ENCODE measurements around the gene KIAA0232.
"Not testable (repeated sequence)": the region's sequence is repeated elsewhere in the genome, so short reads cannot be mapped to it uniquely, and the experiment has no call there.

KIAA0232 gene

DNA sequence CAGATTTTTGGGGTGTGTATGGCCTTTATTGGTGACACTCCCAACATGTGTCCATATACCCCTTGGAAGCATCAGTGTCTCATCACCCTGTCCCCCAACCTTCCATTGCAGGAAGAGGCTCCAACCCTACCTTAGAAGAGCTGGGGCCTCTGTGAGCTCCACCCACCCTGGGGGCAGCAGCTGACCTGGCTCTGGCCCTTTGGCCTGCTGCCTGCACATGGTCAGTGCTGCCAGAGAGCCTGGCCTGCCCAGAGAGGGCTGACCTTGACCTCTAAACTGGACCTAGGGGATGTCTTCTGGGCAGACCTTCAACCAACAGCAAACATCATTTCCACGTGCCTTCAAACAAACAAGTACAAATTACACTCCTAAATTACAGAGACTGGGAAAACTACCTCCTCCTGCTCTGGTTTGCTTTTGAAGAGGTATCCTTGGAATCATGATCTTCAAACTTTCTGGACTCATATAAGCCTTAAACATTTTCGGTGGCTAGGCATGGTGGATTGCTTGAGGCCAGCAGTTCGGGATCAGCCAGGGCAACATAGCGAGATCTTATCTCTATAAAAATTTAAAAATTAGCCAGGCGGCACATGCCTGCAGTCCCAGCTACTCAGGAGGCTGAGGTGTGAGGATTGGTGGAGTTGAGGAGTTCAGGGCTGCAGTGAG is 27.3 kb upstream of the KIAA0232 start:
- DNase-seq, result no peak

DNA sequence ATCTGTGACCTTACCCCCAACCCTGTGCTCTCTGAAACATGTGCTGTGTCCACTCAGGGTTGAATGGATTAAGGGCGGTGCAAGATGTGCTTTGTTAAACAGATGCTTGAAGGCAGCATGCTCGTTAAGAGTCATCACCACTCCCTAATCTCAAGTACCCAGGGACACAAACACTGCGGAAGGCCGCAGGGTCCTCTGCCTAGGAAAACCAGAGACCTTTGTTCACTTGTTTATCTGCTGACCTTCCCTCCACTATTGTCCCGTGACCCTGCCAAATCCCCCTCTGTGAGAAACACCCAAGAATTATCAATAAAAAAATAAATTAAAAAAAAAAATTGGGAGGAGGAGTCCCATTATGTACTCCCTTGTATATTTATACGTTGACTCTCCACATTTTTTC is 26.2 kb upstream of the KIAA0232 start:
- DNase-seq, result not testable (repeated sequence)

DNA sequence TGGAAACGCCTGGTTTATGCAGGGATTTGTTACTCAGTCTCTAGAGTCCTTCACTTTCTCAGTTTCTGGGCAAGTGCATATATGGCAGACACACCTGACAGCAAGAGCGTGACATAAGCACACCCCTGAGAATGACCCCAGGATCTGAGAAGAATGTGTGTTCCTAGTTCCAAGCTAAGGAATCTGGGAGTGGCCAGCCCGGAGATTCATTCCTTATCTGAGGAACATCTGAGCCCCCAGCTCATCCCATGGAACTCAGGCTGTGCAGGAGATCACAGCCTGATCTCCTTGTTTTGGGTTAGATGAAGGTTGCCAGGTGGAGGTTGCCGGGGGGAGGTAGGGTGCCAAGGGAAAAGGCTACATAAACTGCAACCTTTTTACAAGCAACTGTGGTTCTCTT is 23.8 kb upstream of the KIAA0232 start:
- no peak for DNase-seq

DNA sequence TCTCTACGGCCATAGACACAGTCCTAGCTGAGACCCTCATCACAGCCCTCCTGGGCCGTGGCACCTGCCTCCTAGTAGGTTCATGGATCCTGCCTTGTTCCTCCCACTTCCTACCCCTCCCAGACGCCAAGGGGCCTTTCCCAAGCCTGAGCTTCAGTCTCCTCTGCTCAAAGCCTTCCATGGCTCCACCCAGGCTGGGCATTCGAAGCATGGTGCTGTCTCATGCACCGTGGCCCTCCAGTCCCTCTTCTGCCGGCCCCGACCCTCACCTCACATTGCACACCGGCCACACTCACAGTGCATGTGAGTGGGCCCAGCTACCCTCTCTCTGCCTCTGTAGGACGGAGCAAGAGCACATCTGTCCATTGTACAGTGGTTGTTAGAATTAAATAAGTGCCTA is 21.7 kb upstream of the KIAA0232 start:
- DNase-seq, result no peak

DNA sequence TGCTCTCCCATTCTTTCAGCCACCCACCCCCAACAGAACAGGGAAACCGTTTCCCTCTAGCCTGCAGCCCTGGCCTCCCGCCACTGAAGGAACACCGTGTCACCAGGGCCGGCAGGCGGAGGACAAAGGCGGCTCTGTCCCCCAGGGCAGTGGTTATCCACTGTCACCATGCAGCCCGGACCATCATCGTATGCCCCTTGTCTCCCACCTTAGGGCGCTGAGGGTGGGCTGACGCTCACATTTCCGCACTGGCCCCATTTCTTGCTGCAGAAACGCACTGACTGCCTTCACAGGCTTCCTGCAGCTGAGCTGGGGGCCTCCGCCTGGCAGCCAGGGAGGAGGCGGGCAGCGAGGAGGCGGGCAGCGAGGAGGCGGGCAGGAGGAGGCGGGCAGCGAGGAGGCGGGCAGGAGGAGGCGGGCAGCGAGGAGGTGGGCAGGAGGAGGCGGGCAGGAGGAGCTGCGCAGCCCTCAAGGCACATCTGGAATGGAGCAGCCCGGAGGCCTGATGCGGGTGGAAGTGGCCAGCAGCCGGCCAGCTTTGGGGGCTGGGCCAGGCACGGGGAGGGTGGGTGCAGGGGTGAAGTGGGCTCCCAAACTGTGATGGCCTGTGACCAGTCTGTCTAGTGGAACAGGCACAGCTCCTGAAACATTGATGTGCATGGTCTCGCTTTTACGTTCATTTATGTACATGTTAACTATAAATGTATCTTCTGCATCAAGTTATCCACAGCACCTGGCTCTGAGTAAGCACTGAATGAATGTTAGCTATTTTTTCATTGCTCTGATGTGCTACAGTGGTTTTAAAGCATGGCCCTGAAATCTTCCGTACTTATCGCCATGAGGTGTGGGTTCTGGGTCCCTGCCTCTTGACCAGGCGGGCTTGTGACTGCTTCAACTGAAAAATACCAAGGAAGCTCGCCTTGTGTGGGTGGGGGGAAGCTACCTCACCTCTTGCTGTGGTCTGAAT is 20.6 kb upstream of the KIAA0232 start:
- DNase-seq, result no peak

DNA sequence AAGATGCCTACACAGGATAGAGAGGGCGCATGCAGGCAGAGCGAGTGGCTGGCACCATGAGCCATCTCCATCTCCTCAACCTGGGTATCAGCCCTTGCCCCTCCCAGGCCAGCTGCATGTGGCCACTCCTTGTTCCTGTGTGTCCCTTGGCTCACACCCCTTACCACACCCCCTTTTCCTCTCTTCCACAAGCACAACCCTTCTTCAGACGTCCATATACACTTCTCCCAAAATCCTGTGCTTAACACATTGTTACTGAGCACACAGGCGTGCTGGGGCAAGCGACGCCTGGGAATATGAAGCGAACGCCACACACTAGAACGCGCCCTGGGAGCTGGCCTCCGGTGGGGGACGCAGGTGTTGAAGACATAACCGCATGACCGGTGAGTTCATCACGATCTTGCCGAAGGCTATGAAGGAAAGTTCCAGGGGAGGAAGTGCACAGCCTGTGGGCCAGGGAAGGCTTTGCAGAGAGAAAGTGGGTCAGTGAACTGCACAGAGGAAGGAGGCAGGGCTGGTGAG is 19.1 kb upstream of the KIAA0232 start:
- DNase-seq, result no peak

DNA sequence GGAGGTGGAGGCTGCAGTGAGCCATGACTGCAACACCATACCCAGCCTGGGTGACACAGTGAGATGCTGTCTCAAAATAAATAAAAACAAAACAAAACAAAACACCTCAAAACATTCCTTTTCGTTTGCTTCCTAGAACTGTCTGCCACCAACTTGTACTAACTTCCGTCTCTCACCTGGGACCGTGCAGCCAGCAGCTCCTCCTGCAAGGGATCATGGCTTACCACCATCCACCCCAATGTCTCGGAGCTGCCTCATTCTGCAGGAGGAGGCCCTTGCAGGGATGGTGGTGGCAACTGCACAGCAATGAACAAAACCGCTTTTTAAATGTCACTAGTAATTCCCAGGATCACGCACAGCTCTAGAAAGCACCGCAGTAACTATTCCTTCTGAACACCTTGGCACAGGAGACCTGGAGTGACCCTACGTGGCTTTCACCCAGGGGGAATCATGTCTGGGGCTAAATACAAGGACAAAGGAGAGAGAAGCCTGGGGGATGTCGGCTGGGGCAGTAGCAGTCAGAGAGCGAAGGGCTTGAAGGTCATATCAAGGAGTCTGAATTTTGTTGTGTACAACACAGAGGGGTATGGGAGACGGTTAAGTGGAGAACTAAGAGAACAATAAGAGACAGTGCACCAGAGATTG is 17.4 kb upstream of the KIAA0232 start:
- DNase-seq, result no peak

DNA sequence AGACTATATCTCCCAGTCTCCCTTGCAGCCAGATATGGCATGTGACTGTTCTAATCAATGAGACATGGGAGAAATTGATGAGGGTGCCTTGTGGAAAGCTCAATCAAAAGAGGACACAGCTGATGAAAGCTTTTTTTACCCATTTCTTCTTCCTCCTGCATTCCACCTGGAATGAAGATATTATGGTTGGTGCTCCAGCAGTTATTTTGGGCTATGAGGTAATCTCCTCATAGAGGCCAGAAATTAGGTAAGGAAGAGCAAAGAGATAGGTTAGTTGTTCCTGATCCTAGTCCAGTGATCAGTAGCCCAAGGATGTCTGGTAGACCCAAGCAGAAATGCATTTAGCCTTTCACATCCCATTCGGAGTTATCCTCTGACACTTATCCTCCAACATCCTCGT is 16.8 kb upstream of the KIAA0232 start:
- DNase-seq, result no peak

DNA sequence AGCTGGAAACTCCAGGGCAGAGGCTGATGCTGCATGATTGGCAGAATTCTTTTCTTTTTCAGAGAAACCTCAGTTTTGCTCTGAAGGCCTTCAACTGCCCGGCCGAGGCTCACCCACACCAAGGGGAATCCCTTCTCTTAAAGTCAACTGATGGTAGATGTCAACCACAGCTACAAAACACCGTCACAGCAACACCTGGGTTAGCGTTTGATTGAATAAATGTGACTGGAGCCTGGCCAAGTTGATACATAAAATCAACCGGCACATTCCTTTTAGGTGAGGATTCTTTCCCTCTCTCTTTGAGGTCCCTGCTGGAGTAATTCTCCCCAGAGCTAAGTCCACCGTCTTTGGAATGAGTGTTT is 15.2 kb upstream of the KIAA0232 start:
- no peak for DNase-seq

DNA sequence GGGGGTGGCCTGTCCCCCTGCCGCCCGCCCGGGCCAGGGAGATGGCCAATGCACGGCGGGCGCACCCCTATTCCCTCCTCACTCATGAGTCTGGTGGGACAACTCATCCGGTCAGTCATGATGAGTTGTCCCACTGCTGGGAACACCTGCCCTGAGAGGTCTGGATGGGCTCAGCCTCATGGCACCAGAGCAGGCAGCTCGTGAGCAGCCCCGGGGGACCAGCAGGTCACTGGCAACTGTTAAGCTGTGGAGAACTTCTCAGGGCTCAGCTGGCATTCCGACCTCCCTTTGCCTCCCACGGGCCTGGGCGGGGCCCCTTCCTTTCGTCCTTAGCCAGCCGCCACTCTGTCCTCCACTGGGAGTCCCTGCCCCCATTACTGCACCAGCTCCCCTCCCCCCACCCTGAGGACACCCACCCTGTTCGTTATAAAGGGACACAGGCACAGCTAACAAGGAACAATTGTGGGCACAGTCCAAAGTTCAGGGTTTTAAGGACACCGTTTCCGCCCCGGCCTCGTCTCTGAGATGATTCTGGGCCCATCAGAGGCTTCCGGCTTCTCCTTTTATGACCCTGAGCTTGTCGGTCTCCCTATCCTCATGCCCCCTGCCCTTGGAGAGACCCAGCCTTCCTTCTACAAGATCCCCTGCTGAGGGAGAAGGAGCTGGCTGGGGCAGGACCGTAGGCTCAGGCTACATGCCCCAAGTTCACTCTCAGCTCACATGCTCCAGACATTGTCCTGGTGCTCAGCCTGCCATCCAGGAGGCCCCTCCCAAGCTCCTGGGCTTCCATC is 14.6 kb upstream of the KIAA0232 start:
- DNase-seq, result no peak

DNA sequence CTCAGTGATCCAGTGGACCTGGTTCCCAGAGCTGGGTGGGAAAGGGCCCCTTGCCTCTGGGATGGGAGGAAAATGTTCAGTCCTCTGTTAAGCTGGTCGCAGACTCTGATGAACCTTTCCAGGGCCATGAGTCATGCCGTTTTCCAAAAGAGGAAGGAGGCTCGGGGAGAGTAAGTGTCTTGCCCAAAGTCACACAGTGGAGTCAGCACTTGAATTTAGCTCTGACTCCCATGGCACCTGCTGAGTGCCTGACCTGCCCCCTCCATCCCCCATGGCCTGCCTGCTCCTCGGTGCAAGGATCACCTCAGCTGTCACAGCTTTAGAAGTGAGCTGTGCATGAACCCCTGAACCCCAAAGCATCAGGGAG is 14.0 kb upstream of the KIAA0232 start:
- peak; percentile 19 for DNase-seq

DNA sequence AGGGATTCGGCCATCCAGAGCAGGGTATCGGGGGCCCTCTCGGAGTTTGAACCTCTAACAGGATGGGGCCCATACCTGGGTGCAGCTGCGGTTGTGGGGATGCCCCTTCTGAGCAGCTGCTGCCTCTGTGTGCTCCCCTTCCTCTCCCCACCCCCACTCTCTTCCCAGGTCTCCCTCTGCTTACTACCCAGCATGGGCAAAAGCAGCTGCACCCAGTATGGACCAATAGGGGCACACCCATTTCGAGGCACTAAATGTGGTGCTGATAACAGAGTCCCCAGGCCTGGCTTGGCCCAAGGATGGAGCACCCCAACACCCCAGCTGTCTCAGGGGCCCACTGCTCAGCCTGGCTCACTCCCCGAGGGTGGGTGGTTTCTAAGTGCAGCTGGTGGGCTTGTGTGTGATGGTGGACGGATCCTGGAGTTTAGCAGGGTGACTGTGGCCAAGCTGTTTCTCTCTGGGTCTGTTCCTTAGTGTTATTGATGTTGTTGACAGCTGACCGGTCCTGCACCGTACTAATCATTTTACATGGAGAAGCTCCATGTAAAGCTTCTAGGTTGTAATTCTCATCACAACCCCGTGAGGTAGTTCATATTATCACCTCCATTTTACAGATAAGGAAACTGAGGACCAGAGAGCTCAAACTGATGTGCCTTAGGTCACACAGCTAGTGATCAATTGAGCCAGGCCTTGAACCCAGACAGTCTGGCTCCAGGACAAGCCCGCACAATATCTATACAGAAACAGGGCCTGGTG is 13.1 kb upstream of the KIAA0232 start:
- no peak for DNase-seq

DNA sequence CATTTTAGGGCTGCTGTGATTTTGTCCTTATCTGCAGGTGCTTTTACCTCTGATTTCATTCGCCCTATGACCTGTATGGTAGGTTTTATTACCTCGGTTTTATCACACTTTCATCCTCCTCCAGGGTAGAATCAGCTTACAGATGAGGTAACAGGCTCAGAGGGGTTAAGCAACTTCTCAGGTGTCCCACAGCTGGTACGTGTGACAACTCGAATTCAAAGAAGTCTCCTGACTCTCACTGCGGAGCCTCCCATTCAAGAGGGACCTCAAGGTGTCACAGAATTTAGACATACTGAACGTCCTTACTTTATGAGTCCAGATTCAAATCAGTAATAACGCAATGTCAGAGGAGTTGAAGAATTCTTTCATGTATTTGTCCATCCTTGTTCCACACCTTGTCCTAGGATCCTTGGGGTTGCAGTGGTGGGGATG is 12.5 kb upstream of the KIAA0232 start:
- no peak for DNase-seq

DNA sequence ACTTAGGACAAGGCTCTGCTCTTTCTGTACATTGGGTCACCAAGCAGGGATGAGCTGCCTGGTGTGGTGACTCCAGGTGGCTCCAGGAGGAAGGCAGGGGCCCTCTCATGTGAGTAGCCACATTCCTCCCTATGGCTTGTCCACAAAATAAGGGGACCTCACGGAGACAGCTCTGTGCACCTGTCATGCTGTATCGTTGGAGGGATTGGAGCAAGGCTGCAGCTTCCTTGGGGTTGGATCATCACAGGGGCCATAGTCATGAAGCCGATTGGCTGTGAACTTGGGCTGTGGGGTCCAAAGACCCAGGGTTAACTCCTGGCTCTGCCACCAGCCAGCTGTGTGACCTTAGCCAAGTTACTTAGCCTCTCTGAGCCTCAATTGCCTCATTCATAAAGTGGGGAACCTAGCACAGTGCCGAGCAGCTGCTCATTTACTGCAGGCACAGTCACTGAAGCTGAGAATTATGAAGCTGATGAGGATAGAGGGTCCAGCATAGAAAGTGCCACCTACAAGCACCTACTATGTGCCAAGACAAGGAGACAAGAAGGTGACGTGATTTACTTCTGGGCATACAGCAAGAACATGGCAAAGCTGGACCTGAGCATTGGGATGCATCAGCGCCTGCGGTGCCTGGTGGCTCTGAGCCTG is 11.8 kb upstream of the KIAA0232 start:
- DNase-seq, result no peak

DNA sequence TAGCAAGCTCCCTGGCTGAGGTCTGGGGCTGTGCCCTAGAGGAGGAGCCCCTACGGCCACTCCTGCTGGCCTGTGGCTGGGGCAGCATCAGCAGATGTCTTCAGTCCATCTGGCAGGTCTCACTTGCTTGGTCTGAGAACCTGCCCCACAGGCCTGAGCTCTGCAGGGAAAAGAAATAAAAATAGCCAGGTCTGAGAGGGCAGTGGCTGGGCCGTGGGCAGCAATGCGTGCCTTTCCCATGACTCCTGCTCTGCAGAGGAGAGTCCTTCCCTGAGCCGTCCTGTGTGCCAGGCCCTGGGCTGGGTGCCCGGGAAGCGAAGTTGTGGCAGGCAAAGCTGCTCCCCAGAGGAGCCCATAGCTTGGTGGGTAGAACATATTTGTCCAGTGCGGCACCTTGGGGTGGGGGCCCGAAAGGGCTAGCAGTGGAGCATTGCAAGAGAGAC is 11.3 kb upstream of the KIAA0232 start:
- DNase-seq, result no peak

DNA sequence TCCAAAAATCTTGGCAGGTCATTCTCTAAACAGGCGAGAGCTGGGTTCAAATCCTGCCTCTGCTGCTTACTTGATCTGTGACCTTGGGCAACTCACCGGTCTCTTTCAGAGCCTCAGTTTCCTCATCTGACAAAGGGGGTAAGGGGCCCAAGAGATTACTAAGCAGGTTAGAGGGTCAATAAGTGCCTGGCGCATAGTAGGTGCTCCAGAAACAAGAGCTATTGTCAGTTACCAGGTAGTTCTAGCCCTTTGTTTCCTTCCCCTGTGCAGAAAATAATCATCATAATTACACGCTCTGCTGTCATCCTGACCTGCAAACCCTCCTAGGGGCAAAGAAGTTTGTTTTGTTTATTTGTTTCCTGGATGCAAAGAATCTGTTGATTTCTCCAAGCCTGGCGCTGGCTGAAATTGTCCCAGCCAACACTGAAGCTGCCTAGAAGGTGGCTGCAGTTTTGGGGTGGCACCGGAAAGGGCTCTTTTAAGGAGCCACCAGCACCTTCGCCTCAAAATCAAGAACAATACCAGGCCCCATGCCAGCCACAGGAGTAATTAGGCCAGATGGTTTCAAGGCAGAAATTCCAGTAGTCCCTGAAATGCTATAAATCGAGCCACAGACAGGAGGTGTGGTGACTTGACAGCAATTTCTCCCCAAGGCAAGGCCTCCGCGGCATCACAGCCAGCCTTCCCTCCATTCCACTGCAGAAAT is 10.2 kb upstream of the KIAA0232 start:
- DNase-seq, result no peak

DNA sequence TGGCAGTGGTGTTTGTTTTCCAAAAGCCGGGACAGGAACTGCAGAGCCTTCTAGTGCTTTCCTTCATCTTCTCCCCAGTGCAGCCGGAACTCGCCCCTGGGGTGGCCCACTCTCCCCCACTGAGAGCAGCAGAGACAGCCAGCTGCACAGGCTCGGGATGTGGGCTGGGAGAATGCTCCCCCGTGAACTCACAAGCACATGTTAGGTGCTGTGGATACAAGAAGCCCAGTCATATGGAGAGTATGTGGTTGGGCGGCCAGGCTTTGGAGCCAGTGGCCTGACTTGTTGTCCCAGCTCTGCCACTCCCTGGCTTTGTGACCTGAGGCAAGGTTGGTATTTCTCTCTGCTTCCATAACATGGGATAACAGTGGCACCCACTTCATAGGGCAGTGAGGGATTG is 9.4 kb upstream of the KIAA0232 start:
- no peak for DNase-seq

DNA sequence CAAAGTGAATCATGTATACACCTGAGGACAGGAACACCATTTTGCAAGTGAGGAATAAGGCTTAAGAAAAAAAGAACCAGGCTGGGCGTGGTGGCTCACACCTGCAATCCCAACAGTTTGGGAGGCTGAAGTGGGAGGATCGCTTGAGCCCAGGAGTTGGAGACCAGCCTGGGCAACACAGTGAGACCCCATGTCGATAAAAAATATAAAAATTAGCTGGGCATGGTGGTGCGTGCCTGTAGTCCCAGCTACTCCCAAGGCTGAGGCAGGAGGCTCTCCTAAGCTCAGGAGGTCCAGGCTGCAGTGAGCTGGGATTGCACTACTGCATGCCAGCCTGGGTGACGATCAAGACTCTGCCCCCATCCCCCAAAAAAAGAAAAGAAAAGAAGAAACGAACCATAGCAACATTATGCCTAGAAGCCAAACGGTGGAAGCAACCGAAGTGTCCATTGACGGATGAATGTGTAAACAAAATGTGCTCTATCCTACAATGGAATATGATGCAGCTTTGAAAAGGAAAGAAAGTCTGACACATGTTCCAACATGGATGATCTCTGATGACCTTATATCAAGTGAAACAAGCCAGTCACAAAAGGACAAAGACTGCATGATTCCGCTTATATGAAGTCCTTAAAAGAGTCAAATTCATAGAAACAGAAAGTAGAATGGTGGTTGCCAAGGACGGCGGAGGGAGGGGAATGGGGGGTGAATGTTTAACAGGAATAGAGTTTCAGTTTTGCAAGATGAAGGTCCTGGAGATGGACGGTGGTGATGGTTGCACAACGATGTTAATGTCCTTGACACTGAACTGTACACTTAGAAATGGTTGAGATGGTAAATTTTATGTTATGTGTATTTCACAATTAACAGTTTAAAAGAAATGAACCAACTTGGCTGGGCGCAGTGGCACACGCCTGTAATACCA is 8.6 kb upstream of the KIAA0232 start:
- DNase-seq, result no peak

DNA sequence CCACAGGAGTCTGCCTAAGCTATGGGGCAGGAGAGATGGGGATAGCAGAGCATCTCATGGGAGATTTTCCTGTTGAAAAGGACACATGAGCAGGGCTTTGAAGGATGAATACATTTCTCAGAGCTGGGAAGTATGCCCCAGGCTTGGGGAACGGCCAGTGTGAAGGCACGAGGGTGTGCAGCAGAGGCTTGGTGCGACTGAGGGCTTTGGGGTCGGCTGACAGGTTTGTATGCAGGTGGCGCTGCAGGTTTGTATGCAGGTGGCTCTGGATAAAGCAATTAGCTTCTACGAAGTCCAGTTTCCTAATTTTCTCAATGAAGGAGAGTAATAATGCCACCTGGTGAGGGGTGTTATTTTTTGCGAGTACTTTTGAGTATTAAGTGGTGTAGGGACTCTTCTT is 6.8 kb upstream of the KIAA0232 start:
- no peak for DNase-seq

Data from GF-D8 (cell line).